ENCODE data around the gene DXO. TPM values are rescaled to one million over a fixed set of nuclear protein-coding genes. Genes with fewer than 3 reads are reported as not detected.
A peak's percentile ranks its signal among the peaks of the same experiment; 100 is the strongest.
"Not testable (repeated sequence)": the region's sequence is repeated elsewhere in the genome, so short reads cannot be mapped to it uniquely, and the experiment has no call there.

The DXO gene
- total RNA-seq, 4 donors from 2014 or later: 15.1 to 47.9 (median 24.1) TPM

GRCh38 chr6:32003301-32003700, 31.4 kb upstream of the DXO start:
- H3K36me3 ChIP-seq, H3K27ac ChIP-seq, H3K4me1 ChIP-seq, H3K4me3 ChIP-seq, H3K9me3 ChIP-seq, DNase-seq, H3K27me3 ChIP-seq: not testable (repeated sequence)

- H3K4me3 ChIP-seq, H3K9me3 ChIP-seq, DNase-seq: not testable (repeated sequence)
Measured at GRCh38 chr6:32002546-32003268, 30.8 kb upstream of the DXO start.

GRCh38 chr6:31996385-31996784, 24.4 kb upstream of the DXO start:
- H3K36me3 ChIP-seq, H3K9me3 ChIP-seq, H3K4me3 ChIP-seq, H3K27ac ChIP-seq, H3K27me3 ChIP-seq, H3K4me1 ChIP-seq: not testable (repeated sequence)
- DNase-seq: peak in 2 of 3 donors; percentile 14 to 26

More at GRCh38 chr6:32002546-32003268, 30.8 kb upstream of the DXO start:
- H3K36me3 ChIP-seq, H3K27me3 ChIP-seq, H3K27ac ChIP-seq, H3K4me1 ChIP-seq: not testable (repeated sequence)

GRCh38 chr6:31994421-31994820, 22.5 kb upstream of the DXO start:
- not testable (repeated sequence) for H3K27me3 ChIP-seq, H3K4me3 ChIP-seq, H3K36me3 ChIP-seq, H3K27ac ChIP-seq, H3K9me3 ChIP-seq, H3K4me1 ChIP-seq
- peak in 1 of 3 donors; percentile 21 for DNase-seq

- H3K4me1 ChIP-seq, H3K27ac ChIP-seq, H3K9me3 ChIP-seq, H3K4me3 ChIP-seq, H3K36me3 ChIP-seq, DNase-seq, H3K27me3 ChIP-seq: not testable (repeated sequence)
Measured at GRCh38 chr6:31989363-31989762, 17.4 kb upstream of the DXO start.

GRCh38 chr6:31981744-31982143, 9.8 kb upstream of the DXO start, which contains the start of gene C4A:
C4A (plus strand) TSS chr6:31982057; CDS start chr6:31982108, 51 bp downstream.
- H3K4me1 ChIP-seq, H3K27ac ChIP-seq, H3K9me3 ChIP-seq, H3K4me3 ChIP-seq, H3K27me3 ChIP-seq, DNase-seq: not testable (repeated sequence)
- peaks cover 0 to 11% (median 0%) of the 10 kb centered on the region in 3 donors for H3K36me3 ChIP-seq

- not testable (repeated sequence) for H3K4me3 ChIP-seq, H3K27me3 ChIP-seq, H3K9me3 ChIP-seq, DNase-seq, H3K4me1 ChIP-seq, H3K27ac ChIP-seq
- H3K36me3 ChIP-seq: peaks cover 0 to 11% (median 0%) of the 10 kb centered on the region in 3 donors
Measured at GRCh38 chr6:31980998-31981397, 9.1 kb upstream of the DXO start.

- H3K9me3 ChIP-seq, H3K4me3 ChIP-seq, H3K27ac ChIP-seq, H3K4me1 ChIP-seq, H3K27me3 ChIP-seq: not testable (repeated sequence)
- H3K36me3 ChIP-seq: peaks cover 0 to 11% (median 0%) of the 10 kb centered on the region in 3 donors
- DNase-seq: peak in 1 of 3 donors; percentile 11
Measured at GRCh38 chr6:31980195-31980876, 8.4 kb upstream of the DXO start.

- Histone ChIP-seq H3K4me1 (no peaks in the 10 kb centered on the region), H3K9me3 (no peaks in the 10 kb centered on the region), H3K36me3 (peaks cover 0 to 11% (median 0%) of the 10 kb centered on the region in 3 donors), H3K27me3 (no peaks in the 10 kb centered on the region), H3K4me3 (no peak overlapping the region), H3K27ac (no peak overlapping the region)
- no peak for DNase-seq
- TF ChIP-seq POLR2A (IDR thresholded peaks at IDR 0.05): no peak
Measured at GRCh38 chr6:31979238-31979898, 7.4 kb upstream of the DXO start.

- DNase-seq: no peak
- no peaks in the 10 kb centered on the region for H3K4me1 ChIP-seq
Measured at GRCh38 chr6:31978831-31979230, 6.9 kb upstream of the DXO start.

More at GRCh38 chr6:31978831-31979230, 6.9 kb upstream of the DXO start:
- Histone ChIP-seq H3K4me3 (no peak overlapping the region), H3K36me3 (peaks cover 0 to 11% (median 0%) of the 10 kb centered on the region in 3 donors), H3K9me3 (no peaks in the 10 kb centered on the region), H3K27me3 (no peaks in the 10 kb centered on the region), H3K27ac (no peak overlapping the region)
- TF ChIP-seq POLR2A (IDR thresholded peaks at IDR 0.05) (no peak), CTCF (IDR thresholded peaks at IDR 0.05) (no peak)
